ENCODE measurements around the gene KIF26B.

- TF ChIP-seq EZH2 (IDR thresholded peaks at IDR 0.05; ENCODE audit: insufficient read depth, poor library complexity, severe bottlenecking) = no peak
- TF ChIP-seq EZH2phosphoT487 (IDR thresholded peaks at IDR 0.05; ENCODE audit: insufficient read depth, low read depth) = no peak
These were observed 294.2 kb downstream of the KIF26B start for GRCh38 chr1:245448975-245449431.

Measured in GM23248 (cell line).